Activated CD4-positive, alpha-beta T cell treated with anti-CD3 and anti-CD28 coated beads, Interleukin-2, amount 10 ng/mL, durations not matched to agents 24 days and 14 days (primary cell): ENCODE data around the gene CLUH. TPM values are rescaled to one million over a fixed set of nuclear protein-coding genes. Genes with fewer than 3 reads are reported as not detected.
"Not testable (repeated sequence)": the region's sequence is repeated elsewhere in the genome, so short reads cannot be mapped to it uniquely, and the experiment has no call there.

Experiments used
- DNase-seq: peaks from one replicate; pipeline ENCODE4 v3.0.0; 2022
- H3K27ac Mint-ChIP-seq: one replicate; pipeline ENCODE4 v1.8.0; 2022; ENCODE audit warnings: mild to moderate bottlenecking, mixed read lengths
- H3K27me3 Mint-ChIP-seq: one replicate; pipeline ENCODE4 v1.8.0; 2022; ENCODE audit warnings: mixed read lengths
- H3K36me3 Mint-ChIP-seq: one replicate; pipeline ENCODE4 v1.8.0; 2022; ENCODE audit warnings: low read depth, mild to moderate bottlenecking, mixed read lengths
- H3K4me1 Mint-ChIP-seq: one replicate; pipeline ENCODE4 v1.8.0; 2021; ENCODE audit warnings: mixed read lengths
- H3K4me3 Mint-ChIP-seq: one replicate; pipeline ENCODE4 v1.8.0; 2022; ENCODE audit warnings: mild to moderate bottlenecking, moderate library complexity, mixed read lengths
- H3K9me3 Mint-ChIP-seq: one replicate; pipeline ENCODE4 v1.8.0; 2021; ENCODE audit warnings: mixed read lengths
- intact Hi-C: fragments of 100-400 bp; cut with micrococcal nuclease; formaldehyde crosslinking; loops from one replicate; pipeline ENCODE4 v1.15.1; 2023
- total RNA-seq: library from RNA; stranded (reverse); gene quantifications from 2 replicates; pipeline ENCODE4 v1.2.3, GENCODE V29; 2022

CLUH gene
- total RNA-seq, 1 donor from 2014 or later = 178 TPM

GRCh38 chr17:2672026-2672425 is 39.5 kb downstream of the CLUH start:
- Mint-ChIP-seq H3K4me3 (no peak overlapping the region), H3K9me3 (no peaks in the 10 kb centered on the region), H3K36me3 (peaks cover 64% of the 10 kb centered on the region), H3K4me1 (peaks cover 4% of the 10 kb centered on the region), H3K27ac (no peak overlapping the region), H3K27me3 (no peaks in the 10 kb centered on the region)
- intact Hi-C loops = loop anchor here (10.0 kb wide), 1 partner anchor 157 kb away; the partner anchor contains the start of gene METTL16
- no peak for DNase-seq

- H3K4me1 Mint-ChIP-seq = peaks cover 16% of the 10 kb centered on the region
- H3K27ac Mint-ChIP-seq = not testable (repeated sequence)
- H3K36me3 Mint-ChIP-seq = peaks cover 22% of the 10 kb centered on the region
These were observed 51.2 kb downstream of the CLUH start for GRCh38 chr17:2660410-2660809.

GRCh38 chr17:2659337-2659736 is 52.2 kb downstream of the CLUH start:
- H3K27ac Mint-ChIP-seq, H3K4me3 Mint-ChIP-seq: not testable (repeated sequence)

More at GRCh38 chr17:2660410-2660809, 51.2 kb downstream of the CLUH start:
- H3K4me3 Mint-ChIP-seq, DNase-seq, H3K9me3 Mint-ChIP-seq, intact Hi-C loops, H3K27me3 Mint-ChIP-seq: not testable (repeated sequence)

GRCh38 chr17:2656283-2656682 is 55.3 kb downstream of the CLUH start:
- DNase-seq = no peak
- Mint-ChIP-seq H3K4me1 (peaks cover 13% of the 10 kb centered on the region), H3K4me3 (no peak overlapping the region), H3K9me3 (no peaks in the 10 kb centered on the region), H3K27me3 (no peaks in the 10 kb centered on the region), H3K27ac (no peak overlapping the region), H3K36me3 (peaks cover 37% of the 10 kb centered on the region)
- intact Hi-C loops = no loop called here

More at GRCh38 chr17:2659337-2659736, 52.2 kb downstream of the CLUH start:
- DNase-seq, intact Hi-C loops, H3K9me3 Mint-ChIP-seq, H3K27me3 Mint-ChIP-seq: not testable (repeated sequence)
- peaks cover 16% of the 10 kb centered on the region for H3K4me1 Mint-ChIP-seq
- peaks cover 22% of the 10 kb centered on the region for H3K36me3 Mint-ChIP-seq

- H3K4me3 Mint-ChIP-seq = no peak overlapping the region
- H3K4me1 Mint-ChIP-seq = peaks cover 13% of the 10 kb centered on the region
- no peak overlapping the region for H3K27ac Mint-ChIP-seq
- DNase-seq = peak; percentile 44
- peaks cover 41% of the 10 kb centered on the region for H3K36me3 Mint-ChIP-seq
- intact Hi-C loops = no loop called here
- H3K27me3 Mint-ChIP-seq = no peaks in the 10 kb centered on the region
- no peaks in the 10 kb centered on the region for H3K9me3 Mint-ChIP-seq
These were observed 56.0 kb downstream of the CLUH start for GRCh38 chr17:2655546-2655945.

- H3K4me3 Mint-ChIP-seq, intact Hi-C loops, H3K27ac Mint-ChIP-seq, DNase-seq, H3K9me3 Mint-ChIP-seq, H3K27me3 Mint-ChIP-seq, H3K4me1 Mint-ChIP-seq: not testable (repeated sequence)
- peaks cover 42% of the 10 kb centered on the region for H3K36me3 Mint-ChIP-seq
These were observed 58.7 kb downstream of the CLUH start for GRCh38 chr17:2652911-2653310.

- H3K9me3 Mint-ChIP-seq = no peaks in the 10 kb centered on the region
- intact Hi-C loops = no loop called here
- no peaks in the 10 kb centered on the region for H3K27me3 Mint-ChIP-seq
- H3K27ac Mint-ChIP-seq = no peak overlapping the region
- peaks cover 3% of the 10 kb centered on the region for H3K4me1 Mint-ChIP-seq
- DNase-seq = no peak
- peaks cover 52% of the 10 kb centered on the region for H3K36me3 Mint-ChIP-seq
- H3K4me3 Mint-ChIP-seq = no peak overlapping the region
These were observed 62.4 kb downstream of the CLUH start for GRCh38 chr17:2649191-2649590.

GRCh38 chr17:2647957-2648356 is 63.6 kb downstream of the CLUH start:
- H3K36me3 Mint-ChIP-seq = peaks cover 47% of the 10 kb centered on the region
- DNase-seq = peak; percentile 51

GRCh38 chr17:2644971-2645370 is 66.6 kb downstream of the CLUH start:
- H3K27ac Mint-ChIP-seq = no peak overlapping the region
- H3K27me3 Mint-ChIP-seq = no peaks in the 10 kb centered on the region
- no peak for DNase-seq
- H3K4me3 Mint-ChIP-seq = no peak overlapping the region
- H3K9me3 Mint-ChIP-seq = no peaks in the 10 kb centered on the region
- peaks cover 7% of the 10 kb centered on the region for H3K4me1 Mint-ChIP-seq
- intact Hi-C loops = no loop called here
- H3K36me3 Mint-ChIP-seq = peaks cover 50% of the 10 kb centered on the region

More at GRCh38 chr17:2647957-2648356, 63.6 kb downstream of the CLUH start:
- Mint-ChIP-seq H3K4me1 (peaks cover 3% of the 10 kb centered on the region), H3K27me3 (no peaks in the 10 kb centered on the region), H3K4me3 (no peak overlapping the region), H3K27ac (no peak overlapping the region), H3K9me3 (no peaks in the 10 kb centered on the region)
- intact Hi-C loops = no loop called here

Other genes starting within 250 kb of the CLUH start
- gene METTL16, start 199.9 kb downstream of the CLUH start, total RNA-seq = 59.5 and 61.1 TPM in 2 replicates
- gene PAFAH1B1, start 118.1 kb downstream of the CLUH start, total RNA-seq = 166 and 170 TPM in 2 replicates
- gene CCDC92B, start 37.9 kb upstream of the CLUH start, total RNA-seq = 0.14 TPM in 2 replicates
- 0.79 and 1.5 TPM in 2 replicates for gene RAP1GAP2, start 84.7 kb upstream of the CLUH start, total RNA-seq